ENCODE measurements around the gene MMD.

Gene MMD

DNA sequence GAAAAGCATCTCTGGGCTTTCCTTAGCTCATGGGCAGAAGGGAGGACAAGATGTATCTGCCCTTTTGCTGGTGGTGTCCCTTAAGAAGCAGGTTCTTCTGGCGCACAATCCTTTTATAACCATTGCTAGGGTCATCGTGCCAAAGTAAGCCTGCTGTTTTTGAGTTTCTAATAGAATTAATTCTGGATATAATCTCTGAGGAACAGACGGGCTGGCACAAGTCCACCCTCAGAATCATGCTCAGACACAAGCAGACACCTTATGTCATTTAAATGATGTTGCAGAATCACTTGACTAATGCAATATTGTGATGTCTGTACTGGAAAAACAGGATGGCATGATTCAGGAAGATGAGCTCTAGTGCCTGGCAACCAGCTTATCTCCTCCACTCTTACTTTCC lies 18.8 kb upstream of the MMD start:
- H3K27ac ChIP-seq (replicated peaks), result no peak overlapping the region
- H3K4me3 ChIP-seq (replicated peaks; ENCODE audit: insufficient read depth, low read length), result no peak overlapping the region
- no peaks in the 10 kb centered on the region for H3K27me3 ChIP-seq (ENCODE audit: insufficient read depth, poor library complexity, severe bottlenecking)
- no peak for TF ChIP-seq SPI1 (IDR thresholded peaks at IDR 0.05; ENCODE audit: borderline replicate concordance, low read depth)
- TF ChIP-seq, protein P1, sequence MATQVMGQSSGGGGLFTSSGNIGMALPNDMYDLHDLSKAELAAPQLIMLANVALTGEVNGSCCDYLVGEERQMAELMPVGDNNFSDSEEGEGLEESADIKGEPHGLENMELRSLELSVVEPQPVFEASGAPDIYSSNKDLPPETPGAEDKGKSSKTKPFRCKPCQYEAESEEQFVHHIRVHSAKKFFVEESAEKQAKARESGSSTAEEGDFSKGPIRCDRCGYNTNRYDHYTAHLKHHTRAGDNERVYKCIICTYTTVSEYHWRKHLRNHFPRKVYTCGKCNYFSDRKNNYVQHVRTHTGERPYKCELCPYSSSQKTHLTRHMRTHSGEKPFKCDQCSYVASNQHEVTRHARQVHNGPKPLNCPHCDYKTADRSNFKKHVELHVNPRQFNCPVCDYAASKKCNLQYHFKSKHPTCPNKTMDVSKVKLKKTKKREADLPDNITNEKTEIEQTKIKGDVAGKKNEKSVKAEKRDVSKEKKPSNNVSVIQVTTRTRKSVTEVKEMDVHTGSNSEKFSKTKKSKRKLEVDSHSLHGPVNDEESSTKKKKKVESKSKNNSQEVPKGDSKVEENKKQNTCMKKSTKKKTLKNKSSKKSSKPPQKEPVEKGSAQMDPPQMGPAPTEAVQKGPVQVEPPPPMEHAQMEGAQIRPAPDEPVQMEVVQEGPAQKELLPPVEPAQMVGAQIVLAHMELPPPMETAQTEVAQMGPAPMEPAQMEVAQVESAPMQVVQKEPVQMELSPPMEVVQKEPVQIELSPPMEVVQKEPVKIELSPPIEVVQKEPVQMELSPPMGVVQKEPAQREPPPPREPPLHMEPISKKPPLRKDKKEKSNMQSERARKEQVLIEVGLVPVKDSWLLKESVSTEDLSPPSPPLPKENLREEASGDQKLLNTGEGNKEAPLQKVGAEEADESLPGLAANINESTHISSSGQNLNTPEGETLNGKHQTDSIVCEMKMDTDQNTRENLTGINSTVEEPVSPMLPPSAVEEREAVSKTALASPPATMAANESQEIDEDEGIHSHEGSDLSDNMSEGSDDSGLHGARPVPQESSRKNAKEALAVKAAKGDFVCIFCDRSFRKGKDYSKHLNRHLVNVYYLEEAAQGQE (IDR thresholded peaks at IDR 0.05; ENCODE audit: insufficient replicate concordance, low read depth), result no peak
- DNase-seq (ENCODE audit: low read depth in 1 of 2, low spot score in 1 of 2), result no peak

DNA sequence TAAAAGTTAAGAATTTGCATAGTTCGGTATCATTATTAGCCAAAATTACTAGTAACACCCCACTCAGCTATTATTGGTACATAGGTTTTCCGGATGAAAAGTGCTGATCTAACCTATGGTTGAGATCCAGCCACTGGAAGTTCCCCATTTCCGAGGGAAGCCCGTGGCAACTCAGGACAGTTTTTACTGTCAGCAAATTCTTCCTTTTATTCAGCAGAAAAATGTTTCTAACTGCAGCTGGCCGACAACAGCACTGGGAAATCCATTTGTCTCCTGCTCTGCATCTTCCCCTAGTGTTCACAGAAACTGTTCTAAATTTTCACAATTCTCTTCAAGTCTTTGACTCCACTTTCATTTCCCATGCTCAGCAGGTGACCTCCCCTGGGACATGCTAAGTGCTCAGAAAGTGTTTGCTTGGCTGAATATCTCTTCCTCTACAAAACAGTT lies 15.5 kb upstream of the MMD start:
- peak in 1 of 2 experiments; percentile 10 for DNase-seq (ENCODE audit: low read depth in 1 of 2, low spot score in 1 of 2)
- no peak overlapping the region for H3K27ac ChIP-seq (replicated peaks)
- H3K27me3 ChIP-seq (ENCODE audit: insufficient read depth, poor library complexity, severe bottlenecking), result no peaks in the 10 kb centered on the region
- TF ChIP-seq, protein P2, sequence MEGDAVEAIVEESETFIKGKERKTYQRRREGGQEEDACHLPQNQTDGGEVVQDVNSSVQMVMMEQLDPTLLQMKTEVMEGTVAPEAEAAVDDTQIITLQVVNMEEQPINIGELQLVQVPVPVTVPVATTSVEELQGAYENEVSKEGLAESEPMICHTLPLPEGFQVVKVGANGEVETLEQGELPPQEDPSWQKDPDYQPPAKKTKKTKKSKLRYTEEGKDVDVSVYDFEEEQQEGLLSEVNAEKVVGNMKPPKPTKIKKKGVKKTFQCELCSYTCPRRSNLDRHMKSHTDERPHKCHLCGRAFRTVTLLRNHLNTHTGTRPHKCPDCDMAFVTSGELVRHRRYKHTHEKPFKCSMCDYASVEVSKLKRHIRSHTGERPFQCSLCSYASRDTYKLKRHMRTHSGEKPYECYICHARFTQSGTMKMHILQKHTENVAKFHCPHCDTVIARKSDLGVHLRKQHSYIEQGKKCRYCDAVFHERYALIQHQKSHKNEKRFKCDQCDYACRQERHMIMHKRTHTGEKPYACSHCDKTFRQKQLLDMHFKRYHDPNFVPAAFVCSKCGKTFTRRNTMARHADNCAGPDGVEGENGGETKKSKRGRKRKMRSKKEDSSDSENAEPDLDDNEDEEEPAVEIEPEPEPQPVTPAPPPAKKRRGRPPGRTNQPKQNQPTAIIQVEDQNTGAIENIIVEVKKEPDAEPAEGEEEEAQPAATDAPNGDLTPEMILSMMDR (IDR thresholded peaks at IDR 0.05; ENCODE audit: insufficient read depth, low read length), result no peak
- TF ChIP-seq, protein P1 (IDR thresholded peaks at IDR 0.05; ENCODE audit: insufficient replicate concordance, low read depth), result peak; percentile 43
- TF ChIP-seq POLR2AphosphoS5 (IDR thresholded peaks at IDR 0.05; ENCODE audit: low read depth), result no peak
- TF ChIP-seq SPI1 (IDR thresholded peaks at IDR 0.05; ENCODE audit: borderline replicate concordance, low read depth), result peak; percentile 11; the same call in 1 of the 2 replicates
- no peak overlapping the region for H3K4me3 ChIP-seq (replicated peaks; ENCODE audit: insufficient read depth, low read length)

DNA sequence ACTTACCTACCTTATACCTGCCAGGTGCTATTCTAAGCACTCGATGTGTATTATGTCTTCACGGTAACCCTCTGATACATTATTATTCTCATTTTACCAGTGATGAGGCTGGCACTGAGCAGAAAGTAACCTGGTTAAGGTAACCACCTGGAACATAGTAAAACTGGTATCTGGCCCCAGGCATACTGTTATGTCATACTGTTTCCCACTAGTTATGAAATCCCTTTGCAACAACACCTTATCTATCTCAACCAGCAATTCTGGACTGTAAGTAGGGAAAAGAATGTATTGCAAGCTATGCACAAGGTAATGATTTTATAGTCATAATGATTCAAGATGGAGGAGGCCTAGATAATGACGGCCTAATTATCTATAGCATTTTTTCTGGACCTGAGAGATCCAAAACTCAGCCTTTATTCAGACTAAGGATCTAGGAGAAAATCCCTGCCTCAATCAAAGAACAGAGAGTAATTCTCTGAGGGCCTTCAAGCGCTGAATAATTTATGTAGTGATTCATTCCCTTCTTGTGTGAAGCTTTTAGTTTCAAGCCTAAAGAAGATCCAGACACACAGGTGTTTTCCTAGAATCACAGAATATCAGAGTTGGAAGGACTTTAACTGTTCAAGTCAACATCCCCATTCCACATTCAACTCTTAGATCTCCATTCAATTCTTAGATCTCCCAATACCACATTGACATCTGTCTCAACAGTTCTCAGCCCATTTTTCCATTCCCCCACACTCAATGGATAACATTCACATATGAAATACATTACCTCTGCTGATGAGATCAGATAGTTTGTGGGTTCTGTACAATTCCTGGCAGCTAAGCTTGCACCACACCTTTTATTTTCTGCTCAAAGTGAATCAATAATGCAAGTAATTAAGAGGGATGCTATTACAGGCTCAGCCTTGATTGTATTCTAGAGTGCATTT lies 14.9 kb upstream of the MMD start:
- H3K27ac ChIP-seq (replicated peaks), result no peak overlapping the region
- H3K27me3 ChIP-seq (ENCODE audit: insufficient read depth, poor library complexity, severe bottlenecking), result no peaks in the 10 kb centered on the region
- no peak for DNase-seq (ENCODE audit: low read depth in 1 of 2, low spot score in 1 of 2)
- no peak for TF ChIP-seq GABPA (IDR thresholded peaks at IDR 0.05; ENCODE audit: low read depth)
- TF ChIP-seq, protein P2 (IDR thresholded peaks at IDR 0.05; ENCODE audit: insufficient read depth, low read length), result no peak
- H3K4me3 ChIP-seq (replicated peaks; ENCODE audit: insufficient read depth, low read length), result no peak overlapping the region

DNA sequence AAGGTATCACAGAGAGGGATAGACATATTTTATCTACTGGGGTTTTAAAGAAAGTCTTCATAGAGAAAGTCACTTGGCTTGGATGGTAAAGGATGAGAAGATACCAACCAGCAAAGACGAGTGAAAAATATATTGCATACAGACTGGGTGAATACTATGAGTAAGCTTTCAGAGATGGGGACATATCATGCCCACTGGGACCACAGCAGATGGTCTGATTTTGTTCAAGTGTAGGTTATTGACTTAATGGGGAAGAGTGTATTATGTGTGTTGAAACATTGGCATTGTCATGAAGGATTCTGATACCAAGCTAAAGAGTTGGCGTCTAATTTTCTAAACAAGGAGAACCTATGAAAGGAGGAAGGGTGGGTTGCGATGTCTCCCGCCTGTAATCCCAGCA lies 13.8 kb upstream of the MMD start:
- Histone ChIP-seq H3K4me3 (replicated peaks; ENCODE audit: insufficient read depth, low read length) (no peak overlapping the region), H3K27ac (replicated peaks) (no peak overlapping the region), H3K27me3 (ENCODE audit: insufficient read depth, poor library complexity, severe bottlenecking) (no peaks in the 10 kb centered on the region)
- DNase-seq (ENCODE audit: low read depth in 1 of 2, low spot score in 1 of 2), result no peak
- TF ChIP-seq, protein P2 (IDR thresholded peaks at IDR 0.05; ENCODE audit: insufficient read depth, low read length), result no peak
- TF ChIP-seq GABPA (IDR thresholded peaks at IDR 0.05; ENCODE audit: low read depth), result no peak
- no peak for TF ChIP-seq POLR2AphosphoS5 (IDR thresholded peaks at IDR 0.05; ENCODE audit: low read depth)
- TF ChIP-seq, protein P1 (IDR thresholded peaks at IDR 0.05; ENCODE audit: insufficient replicate concordance, low read depth), result no peak
- TF ChIP-seq SPI1 (IDR thresholded peaks at IDR 0.05; ENCODE audit: borderline replicate concordance, low read depth), result no peak

Data from HL-60 (cell line).